Endodermal cell (in vitro differentiated cells): ENCODE data around the gene KCNQ1. TPM values are rescaled to one million over a fixed set of nuclear protein-coding genes. Genes with fewer than 3 reads are reported as not detected.

Experiments used
- DNase-seq: peaks from one replicate; pipeline ENCODE4 v3.0.0-alpha.2; 2017
- H3K27ac ChIP-seq: 2 replicates; pipeline ENCODE4 v1.5.1; 2013; ENCODE audit warnings: mild to moderate bottlenecking, low read depth, low read length, moderate library complexity
- H3K27me3 ChIP-seq: 2 replicates; pipeline ENCODE4 v1.6.1; 2013; ENCODE audit warnings: mild to moderate bottlenecking, low read length, moderate library complexity; ENCODE audit not compliant: insufficient read depth, control insufficient read depth, poor library complexity, severe bottlenecking
- H3K36me3 ChIP-seq: 2 replicates; pipeline ENCODE4 v1.7.0; 2013; ENCODE audit warnings: mild to moderate bottlenecking, low read length, moderate library complexity; ENCODE audit not compliant: control insufficient read depth, insufficient read depth
- H3K4me1 ChIP-seq: one replicate; pipeline ENCODE4 v1.7.0; 2013; ENCODE audit warnings: low read length; ENCODE audit not compliant: control insufficient read depth, insufficient read depth
- H3K4me3 ChIP-seq: 2 replicates; pipeline ENCODE4 v1.5.1; 2013; ENCODE audit warnings: mild to moderate bottlenecking, low read length, moderate library complexity
- H3K9ac ChIP-seq: 2 replicates; pipeline ENCODE4 v1.6.1; 2013; ENCODE audit warnings: mild to moderate bottlenecking, low read length, moderate library complexity; ENCODE audit not compliant: poor library complexity, severe bottlenecking; ENCODE audit errors: extremely low read depth
- H3K9me3 ChIP-seq: 2 replicates; pipeline ENCODE4 v1.6.1; 2013; ENCODE audit warnings: mild to moderate bottlenecking, low read length, moderate library complexity; ENCODE audit not compliant: control insufficient read depth
- H3K27ac Mint-ChIP-seq: 2 replicates; pipeline ENCODE4 v1.8.0; 2020; ENCODE audit warnings: mixed read lengths
- H3K27me3 Mint-ChIP-seq: 2 replicates; pipeline ENCODE4 v1.8.0; 2021; ENCODE audit warnings: mild to moderate bottlenecking, mixed read lengths; ENCODE audit not compliant: insufficient read depth
- H3K36me3 Mint-ChIP-seq: 2 replicates; pipeline ENCODE4 v1.8.0; 2020; ENCODE audit warnings: low read depth, mixed read lengths
- H3K4me1 Mint-ChIP-seq: 2 replicates; pipeline ENCODE4 v1.8.0; 2020; ENCODE audit warnings: mixed read lengths
- H3K4me3 Mint-ChIP-seq: 2 replicates; pipeline ENCODE4 v1.8.0; 2020; ENCODE audit warnings: mild to moderate bottlenecking, moderate library complexity, mixed read lengths
- H3K9me3 Mint-ChIP-seq: 2 replicates; pipeline ENCODE4 v1.8.0; 2020; ENCODE audit warnings: mild to moderate bottlenecking, mixed read lengths
- CTCF ChIP-seq: fragments of 200-600 bp; sonication (generic); conservative IDR thresholded peaks from 2 replicates; pipeline ENCODE4 v1.5.0; 2021; ENCODE audit warnings: antibody characterized with exemption, mild to moderate bottlenecking
- WGBS, 2 experiments: methylation state at CpG; one replicate each; pipeline versions ENCODE4 v1.1.5 to v1.1.7; 2013; ENCODE audit warnings: missing lambda C conversion rate in 2 of 2, mixed read lengths in 1 of 2; ENCODE audit not compliant: insufficient coverage in 1 of 2, insufficient read length in 1 of 2; 5-methylcytosine and 5-hydroxymethylcytosine counted together
- total RNA-seq, 2 donors: library from RNA; stranded (reverse); fragmentation: NEBNext Ultra II Directional in 1 of 2; extraction: Animal tissue kit (Norgen Biotek cat#: 25700) in 1 of 2; gene quantifications; 2 replicates in 1 of 2; 3 replicates in 1 of 2; pipeline ENCODE4 v1.2.1, GENCODE V29; 2021

Gene KCNQ1
- total RNA-seq, 2 donors from 2014 or later = 1.8 to 3.5 TPM

GRCh38 chr11:2818021-2818420 lies 373.2 kb downstream of the KCNQ1 start:
- Mint-ChIP-seq H3K27ac (no peak overlapping the region), H3K36me3 (no peaks in the 10 kb centered on the region), H3K9me3 (peaks cover 44% of the 10 kb centered on the region), H3K4me3 (no peak overlapping the region), H3K4me1 (no peaks in the 10 kb centered on the region), H3K27me3 (peaks cover 78% of the 10 kb centered on the region)
- Histone ChIP-seq H3K36me3 (no peaks in the 10 kb centered on the region), H3K4me1 (no peaks in the 10 kb centered on the region), H3K4me3 (no peak overlapping the region), H3K27me3 (peaks cover 5% of the 10 kb centered on the region), H3K27ac (no peak overlapping the region), H3K9ac (no peak overlapping the region), H3K9me3 (peaks cover 19% of the 10 kb centered on the region)
- 85 to 93% methylated on average over 3 to 6 of the region's 6 CpGs for WGBS, 2 experiments
- no peak for TF ChIP-seq CTCF
- no peak for DNase-seq

GRCh38 chr11:2818503-2818902 lies 373.7 kb downstream of the KCNQ1 start:
- Mint-ChIP-seq H3K9me3 (peaks cover 49% of the 10 kb centered on the region), H3K27me3 (peaks cover 79% of the 10 kb centered on the region), H3K4me1 (no peaks in the 10 kb centered on the region), H3K4me3 (no peak overlapping the region), H3K36me3 (no peaks in the 10 kb centered on the region), H3K27ac (no peak overlapping the region)
- H3K27ac ChIP-seq = no peak overlapping the region
- peaks cover 3% of the 10 kb centered on the region for H3K27me3 ChIP-seq
- TF ChIP-seq CTCF = no peak
- H3K4me3 ChIP-seq = no peak overlapping the region
- no peaks in the 10 kb centered on the region for H3K36me3 ChIP-seq
- DNase-seq = no peak
- 89 to 94% methylated on average over 3 to 5 of the region's 5 CpGs for WGBS, 2 experiments
- no peak overlapping the region for H3K9ac ChIP-seq
- no peaks in the 10 kb centered on the region for H3K4me1 ChIP-seq
- H3K9me3 ChIP-seq = peaks cover 20% of the 10 kb centered on the region

GRCh38 chr11:2819316-2819715 lies 374.5 kb downstream of the KCNQ1 start:
- H3K27ac ChIP-seq = no peak overlapping the region
- no peaks in the 10 kb centered on the region for H3K4me1 ChIP-seq
- H3K36me3 ChIP-seq = no peaks in the 10 kb centered on the region
- no peak for TF ChIP-seq CTCF
- H3K4me1 Mint-ChIP-seq = no peaks in the 10 kb centered on the region
- H3K9ac ChIP-seq = no peak overlapping the region
- H3K9me3 ChIP-seq = peaks cover 20% of the 10 kb centered on the region
- 83 to 92% methylated on average over 2 of the region's 3 CpGs for WGBS, 2 experiments
- H3K36me3 Mint-ChIP-seq = no peaks in the 10 kb centered on the region
- no peak overlapping the region for H3K27ac Mint-ChIP-seq
- H3K27me3 ChIP-seq = no peaks in the 10 kb centered on the region
- H3K4me3 Mint-ChIP-seq = no peak overlapping the region
- no peak overlapping the region for H3K4me3 ChIP-seq
- no peak for DNase-seq
- H3K27me3 Mint-ChIP-seq = peaks cover 79% of the 10 kb centered on the region
- peaks cover 53% of the 10 kb centered on the region for H3K9me3 Mint-ChIP-seq
